ENCODE data around the gene C1QA.

DNA sequence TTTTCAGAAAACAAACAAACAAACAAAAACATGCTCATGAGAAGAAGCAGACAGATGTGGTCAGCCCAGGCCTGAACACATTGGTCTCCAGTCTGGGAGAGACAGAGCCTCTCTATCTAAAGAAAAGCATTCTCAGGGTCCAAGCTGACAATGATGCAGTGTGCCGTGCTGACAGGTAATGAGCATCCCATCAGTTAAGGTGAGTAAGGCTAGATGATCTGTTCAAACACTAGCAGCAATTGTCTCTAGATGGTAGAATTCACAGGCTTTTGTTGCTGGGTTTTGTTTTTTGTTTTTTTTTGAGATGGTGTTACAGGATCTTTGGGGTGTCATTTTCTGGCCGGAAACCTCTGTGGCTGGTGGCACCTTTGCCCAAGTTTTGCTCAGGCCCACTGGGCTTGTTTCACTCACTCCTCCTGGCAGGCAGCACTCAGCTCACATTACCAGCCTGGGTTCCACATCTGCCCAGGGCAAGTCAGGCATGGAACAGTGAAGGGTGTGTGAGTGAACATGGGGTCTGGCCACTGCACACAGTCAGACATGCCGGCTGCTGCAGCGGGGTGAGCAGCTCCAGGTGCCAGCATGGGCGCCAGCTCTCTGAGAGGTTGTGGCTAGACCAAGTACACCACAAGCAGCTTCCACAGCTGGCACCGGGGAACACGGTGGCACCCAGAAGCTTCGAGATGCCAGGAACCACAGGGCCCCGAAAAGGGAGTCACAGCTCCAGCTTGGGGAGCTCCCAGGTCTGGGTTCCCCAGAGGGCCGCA lies 2.5 kb upstream of the C1QA start:
- no peak for TF ChIP-seq EZH2 (IDR thresholded peaks at IDR 0.05; ENCODE audit: borderline replicate concordance, low read depth, low read length, severe bottlenecking)
- no peak for TF ChIP-seq CTCF (IDR thresholded peaks at IDR 0.05; ENCODE audit: borderline replicate concordance, extremely low read depth, low read length, poor library complexity, severe bottlenecking)
